ENCODE data around the gene LARGE2. TPM values are rescaled to one million over a fixed set of nuclear protein-coding genes. Genes with fewer than 3 reads are reported as not detected.

The LARGE2 gene
- total and polyA plus RNA-seq, 4 donors, result 2.4 to 18.4 (median 14.5) TPM

DNA sequence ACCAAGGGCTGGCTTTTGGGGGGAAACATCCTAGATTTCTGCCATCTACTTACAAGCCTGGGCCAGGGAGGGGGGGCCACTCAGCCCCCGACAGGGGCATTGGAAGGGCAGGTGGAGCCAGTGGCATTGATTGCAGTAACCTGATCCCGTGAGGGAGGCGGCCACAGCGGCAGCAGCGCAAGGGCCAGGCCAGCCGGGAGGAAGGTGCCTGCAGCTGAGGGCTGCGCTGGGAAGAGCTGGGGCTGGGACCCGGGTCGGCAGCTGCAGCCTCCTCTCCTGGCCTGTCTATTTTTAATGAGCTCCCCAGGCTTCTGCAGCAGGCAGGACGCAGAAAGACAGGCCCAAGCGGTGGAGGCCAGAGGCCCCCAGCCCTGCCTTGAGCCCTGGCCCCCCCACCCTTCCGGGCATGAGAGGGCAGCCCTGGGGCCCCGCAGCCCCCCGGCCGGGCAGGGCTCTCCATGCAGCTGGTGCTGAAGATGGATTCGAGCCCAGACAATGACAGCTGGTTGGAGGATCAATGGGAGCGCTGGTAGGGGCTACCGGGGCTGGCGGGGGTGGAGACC is 26.0 kb upstream of the LARGE2 start:
- Histone ChIP-seq H3K4me3 (no peak overlapping the region), H3K27me3 (ENCODE audit: control insufficient read depth in 3 of 3, insufficient read depth in 3 of 3, low read length in 2 of 3) (peaks cover 0 to 3% (median 2%) of the 10 kb centered on the region in 3 donors)

DNA sequence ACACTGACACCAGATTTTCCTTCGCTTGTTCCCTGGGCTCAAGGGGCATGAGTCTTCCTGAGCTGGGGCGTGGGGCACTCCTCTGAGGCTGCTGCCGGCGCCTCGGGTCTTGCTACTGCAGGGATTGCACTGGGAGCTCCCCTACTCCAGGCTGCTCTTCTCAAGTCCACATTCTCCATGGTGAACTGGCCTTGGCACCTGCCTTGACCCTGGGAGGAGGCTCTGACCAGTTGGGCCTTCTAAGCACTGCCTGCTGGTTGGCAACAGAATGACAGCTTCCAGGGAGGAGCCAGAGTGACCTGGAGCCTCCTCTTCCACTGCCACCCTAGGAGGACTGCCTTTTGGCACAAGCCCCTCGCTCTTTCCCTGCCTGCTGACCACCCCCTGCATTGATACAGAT is 24.9 kb upstream of the LARGE2 start:
- no peak for DNase-seq
- ATAC-seq (ENCODE audit: insufficient read depth, low FRiP score), result no peak

More for the DNA sequence above, 26.0 kb upstream of the LARGE2 start:
- Histone ChIP-seq H3K9me3 (ENCODE audit: control insufficient read depth in 4 of 4, insufficient read depth in 3 of 4, low read length in 3 of 4) (no peaks in the 10 kb centered on the region), H3K27ac (ENCODE audit: low read depth in 1 of 2, low read length in 1 of 2) (no peak overlapping the region), H3K9ac (ENCODE audit: insufficient read depth in 1 of 2, low read length in 2 of 2) (no peak overlapping the region), H3K36me3 (ENCODE audit: control insufficient read depth in 4 of 4, insufficient read depth in 4 of 4, low read length in 4 of 4) (no peaks in the 10 kb centered on the region), H3K4me1 (ENCODE audit: control insufficient read depth in 5 of 5, insufficient read depth in 5 of 5, low read length in 5 of 5) (peaks cover 4 to 26% (median 10%) of the 10 kb centered on the region in 5 donors)
- WGBS, 2 donors, result 16 to 19% methylated on average over 18 to 19 of the region's 19 CpGs
- TF ChIP-seq, protein P1, sequence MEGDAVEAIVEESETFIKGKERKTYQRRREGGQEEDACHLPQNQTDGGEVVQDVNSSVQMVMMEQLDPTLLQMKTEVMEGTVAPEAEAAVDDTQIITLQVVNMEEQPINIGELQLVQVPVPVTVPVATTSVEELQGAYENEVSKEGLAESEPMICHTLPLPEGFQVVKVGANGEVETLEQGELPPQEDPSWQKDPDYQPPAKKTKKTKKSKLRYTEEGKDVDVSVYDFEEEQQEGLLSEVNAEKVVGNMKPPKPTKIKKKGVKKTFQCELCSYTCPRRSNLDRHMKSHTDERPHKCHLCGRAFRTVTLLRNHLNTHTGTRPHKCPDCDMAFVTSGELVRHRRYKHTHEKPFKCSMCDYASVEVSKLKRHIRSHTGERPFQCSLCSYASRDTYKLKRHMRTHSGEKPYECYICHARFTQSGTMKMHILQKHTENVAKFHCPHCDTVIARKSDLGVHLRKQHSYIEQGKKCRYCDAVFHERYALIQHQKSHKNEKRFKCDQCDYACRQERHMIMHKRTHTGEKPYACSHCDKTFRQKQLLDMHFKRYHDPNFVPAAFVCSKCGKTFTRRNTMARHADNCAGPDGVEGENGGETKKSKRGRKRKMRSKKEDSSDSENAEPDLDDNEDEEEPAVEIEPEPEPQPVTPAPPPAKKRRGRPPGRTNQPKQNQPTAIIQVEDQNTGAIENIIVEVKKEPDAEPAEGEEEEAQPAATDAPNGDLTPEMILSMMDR (IDR thresholded peaks at IDR 0.05; ENCODE audit: control extremely low read depth, extremely low read depth), result no peak
- ATAC-seq (ENCODE audit: insufficient read depth, low FRiP score) (no peak), DNase-seq (peak in 1 of 3 donors; percentile 20)

DNA sequence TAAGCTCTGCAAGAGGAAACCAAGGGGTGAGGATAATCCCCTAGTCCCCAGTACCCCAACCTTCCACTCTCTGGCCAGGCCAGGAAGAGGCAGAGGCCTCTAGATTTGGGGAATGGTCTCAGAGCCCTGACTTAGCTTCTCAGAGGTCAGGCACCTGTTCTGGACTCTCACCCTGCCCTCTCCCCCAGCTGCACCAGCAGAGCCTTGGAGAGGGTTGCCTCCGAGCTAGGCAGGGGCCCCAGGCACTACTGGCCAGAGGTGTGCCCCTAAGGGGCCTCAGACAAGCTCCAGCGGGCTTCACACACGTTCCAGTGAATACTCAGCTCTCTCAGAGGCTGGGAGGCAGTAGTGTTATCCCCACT is 23.4 kb upstream of the LARGE2 start:
- WGBS, 2 donors, result 4 to 10% methylated on average over 3 of the region's 3 CpGs

More for the DNA sequence above, 24.9 kb upstream of the LARGE2 start:
- Histone ChIP-seq H3K27ac (ENCODE audit: low read depth in 1 of 2, low read length in 1 of 2) (no peak overlapping the region), H3K9me3 (ENCODE audit: control insufficient read depth in 4 of 4, insufficient read depth in 3 of 4, low read length in 3 of 4) (no peaks in the 10 kb centered on the region), H3K4me3 (no peak overlapping the region), H3K9ac (ENCODE audit: insufficient read depth in 1 of 2, low read length in 2 of 2) (no peak overlapping the region), H3K36me3 (ENCODE audit: control insufficient read depth in 4 of 4, insufficient read depth in 4 of 4, low read length in 4 of 4) (peaks cover 0 to under 1% (median 0%) of the 10 kb centered on the region in 4 donors), H3K4me1 (ENCODE audit: control insufficient read depth in 5 of 5, insufficient read depth in 5 of 5, low read length in 5 of 5) (peaks cover 4 to 30% (median 10%) of the 10 kb centered on the region in 5 donors), H3K27me3 (ENCODE audit: control insufficient read depth in 3 of 3, insufficient read depth in 3 of 3, low read length in 2 of 3) (peaks cover 0 to 3% (median 2%) of the 10 kb centered on the region in 3 donors)
- 89 to 94% methylated on average over 6 of the region's 6 CpGs for WGBS, 2 donors
- TF ChIP-seq, protein P1 (IDR thresholded peaks at IDR 0.05; ENCODE audit: control extremely low read depth, extremely low read depth), result no peak

More for the DNA sequence above, 23.4 kb upstream of the LARGE2 start:
- Histone ChIP-seq H3K27ac (ENCODE audit: low read depth in 1 of 2, low read length in 1 of 2) (no peak overlapping the region), H3K4me1 (ENCODE audit: control insufficient read depth in 5 of 5, insufficient read depth in 5 of 5, low read length in 5 of 5) (peaks cover 4 to 33% (median 10%) of the 10 kb centered on the region in 5 donors), H3K4me3 (no peak overlapping the region), H3K9ac (ENCODE audit: insufficient read depth in 1 of 2, low read length in 2 of 2) (no peak overlapping the region), H3K9me3 (ENCODE audit: control insufficient read depth in 4 of 4, insufficient read depth in 3 of 4, low read length in 3 of 4) (no peaks in the 10 kb centered on the region), H3K36me3 (ENCODE audit: control insufficient read depth in 4 of 4, insufficient read depth in 4 of 4, low read length in 4 of 4) (peaks cover 0 to 6% (median 1%) of the 10 kb centered on the region in 4 donors), H3K27me3 (ENCODE audit: control insufficient read depth in 3 of 3, insufficient read depth in 3 of 3, low read length in 2 of 3) (peaks cover 0 to 2% (median 0%) of the 10 kb centered on the region in 3 donors)
- ATAC-seq (ENCODE audit: insufficient read depth, low FRiP score), result no peak
- TF ChIP-seq, protein P1 (IDR thresholded peaks at IDR 0.05; ENCODE audit: control extremely low read depth, extremely low read depth), result no peak
- no peak for DNase-seq

All from lung (tissue), 12 donors.